SK-N-MC (cell line): ENCODE data around the gene GPR156.

Source experiments
- DNase-seq: peaks from one replicate; pipeline ENCODE4 v3.0.0-alpha.2; 2011; ENCODE audit warnings: low read depth, low spot score
- H3K27ac ChIP-seq: fragments of 200-600 bp; sonication (generic); 2 replicates; pipeline ENCODE4 v1.5.1; 2016; ENCODE audit warnings: mixed run types
- H3K36me3 ChIP-seq: fragments of 200-600 bp; sonication (generic); 2 replicates; pipeline ENCODE4 v1.6.1; 2017; ENCODE audit warnings: antibody characterized with exemption, low read length, mixed read lengths; ENCODE audit not compliant: insufficient read depth
- H3K4me3 ChIP-seq: fragments of 200-600 bp; sonication (generic); 2 replicates; pipeline ENCODE4 v1.5.1; 2016
- H3K9ac ChIP-seq: fragments of 200-600 bp; sonication (generic); 2 replicates; pipeline ENCODE4 v1.8.0; 2017; ENCODE audit warnings: mixed run types, mixed read lengths; ENCODE audit not compliant: insufficient read length
- H3K9me3 ChIP-seq: fragments of 200-600 bp; sonication (generic); 2 replicates; pipeline ENCODE4 v1.6.1; 2017; ENCODE audit warnings: low read depth, mild to moderate bottlenecking, antibody characterized with exemption, low read length, moderate library complexity, mixed read lengths
- EZH2 ChIP-seq: fragments of 200-600 bp; sonication (generic); IDR thresholded peaks from one replicate; pipeline ENCODE4 v1.6.1; 2017; ENCODE audit warnings: antibody characterized with exemption
- FOXP2 ChIP-seq: optimal IDR thresholded peaks from 2 replicates; pipeline ENCODE3; 2011; ENCODE audit warnings: mild to moderate bottlenecking, moderate library complexity; ENCODE audit not compliant: insufficient read depth; ENCODE audit errors: extremely low read length, control extremely low read depth
- POLR2AphosphoS5 ChIP-seq: IDR thresholded peaks from 2 replicates; pipeline ENCODE4 v1.6.1; 2012; ENCODE audit warnings: mild to moderate bottlenecking, low read depth, low read length, borderline replicate concordance

The GPR156 gene

DNA sequence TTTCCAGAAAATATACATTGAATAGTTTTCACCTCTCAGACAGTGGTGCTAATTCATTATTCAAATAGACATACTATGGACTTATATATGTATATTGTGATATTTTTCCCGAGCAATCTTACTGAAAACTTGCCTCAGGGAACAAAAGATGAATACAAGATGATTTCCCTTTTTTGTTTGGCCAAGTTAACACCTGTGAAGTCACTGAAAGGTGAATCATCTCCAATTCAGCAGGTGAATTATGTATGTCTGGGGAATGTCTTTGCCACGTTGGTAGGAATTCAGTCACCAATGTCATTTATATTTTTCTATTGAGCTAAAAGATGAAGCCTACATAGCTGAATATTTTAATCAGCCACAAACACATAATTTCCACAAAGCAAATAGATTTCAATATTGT, 88.2 kb downstream of the GPR156 start:
- Histone ChIP-seq H3K9ac (no peak overlapping the region), H3K9me3 (no peaks in the 10 kb centered on the region), H3K36me3 (no peaks in the 10 kb centered on the region), H3K27ac (no peak overlapping the region), H3K4me3 (no peak overlapping the region)
- DNase-seq: no peak
- TF ChIP-seq EZH2 (no peak), POLR2AphosphoS5 (no peak), FOXP2 (no peak)

DNA sequence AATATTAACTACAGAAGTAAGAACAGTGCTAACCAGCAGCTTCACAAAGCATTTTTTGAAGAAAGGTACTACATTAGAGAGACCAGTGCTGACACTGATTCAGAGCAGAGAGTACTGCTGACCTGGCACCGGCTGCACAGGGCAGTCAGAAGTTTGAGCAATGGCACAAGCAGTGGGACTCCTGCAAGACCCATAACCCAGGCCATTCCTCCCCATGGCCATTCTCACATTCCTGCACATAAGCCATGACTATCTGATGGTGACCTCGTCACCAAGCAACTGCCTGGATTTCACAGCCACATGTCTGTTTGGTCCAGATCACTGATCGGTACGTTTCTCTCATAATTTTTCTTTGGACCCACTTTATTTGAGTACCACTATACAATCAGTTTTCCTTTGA, 88.7 kb downstream of the GPR156 start:
- H3K27ac ChIP-seq: no peak overlapping the region
- TF ChIP-seq POLR2AphosphoS5: no peak
- no peak for TF ChIP-seq EZH2
- no peak for TF ChIP-seq FOXP2
- DNase-seq: no peak
- no peak overlapping the region for H3K9ac ChIP-seq
- no peaks in the 10 kb centered on the region for H3K9me3 ChIP-seq
- H3K4me3 ChIP-seq: no peak overlapping the region
- H3K36me3 ChIP-seq: no peaks in the 10 kb centered on the region

DNA sequence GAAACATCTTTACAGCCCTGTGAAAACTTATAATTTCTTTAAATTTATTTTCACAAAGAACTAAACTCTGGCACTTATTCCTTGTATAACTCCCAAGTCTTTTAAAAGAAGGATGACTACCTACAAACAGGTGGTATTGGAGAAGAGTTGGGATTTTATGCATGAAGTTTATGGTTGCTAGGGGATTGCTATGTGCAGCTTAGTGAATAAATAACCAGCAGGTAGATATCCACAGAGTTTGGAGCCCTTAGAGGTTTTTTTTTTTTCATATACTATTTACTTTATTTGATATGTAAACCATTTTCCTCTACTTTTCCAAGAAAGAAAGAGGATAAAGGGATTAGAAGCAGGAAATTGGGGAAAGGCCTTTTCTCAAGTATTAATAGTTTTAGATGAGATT, 91.5 kb downstream of the GPR156 start:
- Histone ChIP-seq H3K36me3 (no peaks in the 10 kb centered on the region), H3K9ac (no peak overlapping the region), H3K9me3 (no peaks in the 10 kb centered on the region), H3K27ac (no peak overlapping the region), H3K4me3 (no peak overlapping the region)
- TF ChIP-seq FOXP2: no peak
- no peak for TF ChIP-seq EZH2
- no peak for TF ChIP-seq POLR2AphosphoS5
- no peak for DNase-seq

DNA sequence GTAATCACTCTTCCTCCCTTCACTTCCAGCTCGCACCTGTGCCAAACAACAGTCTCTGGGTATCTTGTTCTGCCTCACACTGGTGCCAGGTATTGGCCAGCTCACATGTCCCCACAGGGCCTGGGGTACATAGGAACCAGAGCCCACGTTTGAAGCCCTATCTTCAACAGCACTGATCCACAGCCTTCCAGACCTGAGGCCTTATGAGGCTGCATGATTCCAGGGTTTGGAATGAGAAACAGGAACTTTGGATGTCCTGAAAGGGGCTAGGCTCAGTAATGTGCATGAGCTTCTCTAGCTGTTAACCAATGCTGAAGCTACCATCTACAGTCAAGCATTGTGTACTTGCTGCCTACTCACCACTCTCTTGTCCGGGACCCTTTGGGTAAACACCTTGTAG, 92.4 kb downstream of the GPR156 start:
- H3K9ac ChIP-seq: no peak overlapping the region
- TF ChIP-seq FOXP2 (no peak), EZH2 (no peak), POLR2AphosphoS5 (no peak)
- no peak overlapping the region for H3K4me3 ChIP-seq
- no peaks in the 10 kb centered on the region for H3K9me3 ChIP-seq
- H3K27ac ChIP-seq: no peak overlapping the region
- H3K36me3 ChIP-seq: no peaks in the 10 kb centered on the region
- DNase-seq: no peak

DNA sequence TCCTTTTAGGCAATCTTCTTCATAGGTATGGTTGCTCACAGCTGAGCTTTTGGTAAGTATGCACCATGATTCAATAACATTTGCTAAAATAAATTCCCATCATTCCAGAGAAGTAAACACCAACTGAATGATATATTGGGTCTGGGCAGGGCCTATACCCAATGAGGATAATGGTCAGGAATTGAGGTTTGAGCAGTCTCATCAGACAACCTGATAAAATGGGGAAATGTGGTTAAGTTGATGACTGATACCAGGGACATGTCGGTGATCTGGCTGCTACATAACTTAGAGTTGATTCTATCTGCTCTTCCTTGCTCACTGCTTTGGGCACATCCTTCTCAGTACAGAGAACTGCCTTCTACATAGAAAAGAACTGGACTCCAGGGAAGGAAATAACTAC, 92.9 kb downstream of the GPR156 start:
- Histone ChIP-seq H3K9me3 (no peaks in the 10 kb centered on the region), H3K27ac (no peak overlapping the region), H3K36me3 (no peaks in the 10 kb centered on the region), H3K4me3 (no peak overlapping the region), H3K9ac (no peak overlapping the region)
- DNase-seq: no peak
- TF ChIP-seq EZH2 (no peak), POLR2AphosphoS5 (no peak), FOXP2 (no peak)

DNA sequence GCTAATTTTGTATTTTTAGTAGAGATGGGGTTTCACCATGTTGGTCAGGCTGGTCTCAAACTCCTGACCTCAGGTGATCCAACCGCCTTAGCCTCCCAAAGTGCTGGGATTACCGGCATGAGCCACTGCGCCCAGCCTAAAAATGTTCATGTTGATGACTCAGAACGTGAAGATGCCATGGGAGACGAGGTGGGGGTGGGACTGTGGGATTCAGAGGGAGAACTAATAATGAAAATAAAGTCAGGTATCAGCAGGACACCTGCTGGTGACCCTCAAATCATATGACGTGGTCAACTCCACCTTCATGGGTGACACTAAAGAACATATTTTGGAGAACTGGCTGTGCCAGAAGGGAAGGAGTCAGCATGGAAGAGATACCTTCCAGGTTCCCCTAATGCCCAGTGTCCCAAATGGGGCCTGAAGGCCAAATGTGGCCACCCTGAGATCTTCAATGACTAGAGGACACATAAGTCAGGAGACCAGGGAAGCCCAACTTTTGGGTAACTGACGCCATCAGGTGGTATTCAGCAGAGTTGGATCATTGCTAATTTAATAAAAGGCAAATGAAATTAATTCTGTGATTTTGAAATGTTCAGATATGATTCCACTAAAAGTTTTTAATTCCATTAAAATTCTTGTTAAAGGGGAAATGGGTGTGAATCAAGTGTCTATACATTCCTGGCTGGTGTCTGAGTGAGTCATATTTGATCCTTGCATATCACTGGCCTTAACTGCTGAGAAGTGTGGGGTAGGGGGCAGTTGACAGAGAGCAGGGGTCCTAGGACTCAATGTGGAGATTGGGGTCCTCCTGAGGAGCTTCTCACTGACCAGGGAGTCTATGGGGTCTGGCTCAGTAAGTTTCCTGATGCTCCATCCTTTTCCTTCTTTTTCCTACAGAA, 102.2 kb downstream of the GPR156 start:
- no peak for DNase-seq
- no peak overlapping the region for H3K27ac ChIP-seq
- H3K36me3 ChIP-seq: no peaks in the 10 kb centered on the region
- no peak for TF ChIP-seq FOXP2
- TF ChIP-seq POLR2AphosphoS5: no peak
- no peak for TF ChIP-seq EZH2
- H3K9ac ChIP-seq: no peak overlapping the region
- H3K4me3 ChIP-seq: no peak overlapping the region
- no peaks in the 10 kb centered on the region for H3K9me3 ChIP-seq

DNA sequence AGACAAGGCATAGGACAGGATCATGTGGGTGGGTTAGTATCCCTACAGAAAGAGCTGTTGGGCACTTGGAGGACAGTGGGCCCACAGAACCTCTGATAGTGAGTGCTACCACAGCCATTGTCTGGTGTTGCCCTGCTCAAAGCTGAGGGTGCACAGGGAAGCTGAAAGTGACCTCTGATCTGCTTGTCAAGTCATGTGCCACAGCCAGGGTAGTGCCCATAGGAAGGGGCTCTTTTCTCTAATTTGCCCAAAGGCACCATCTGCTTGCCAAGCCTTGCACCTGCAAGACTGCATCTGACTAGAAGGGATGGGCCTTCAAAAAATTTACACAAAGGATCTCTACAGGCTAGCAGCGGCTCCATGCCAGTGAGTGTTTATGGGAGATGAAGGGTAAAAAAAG, 103.4 kb downstream of the GPR156 start:
- Histone ChIP-seq H3K27ac (no peak overlapping the region), H3K9me3 (no peaks in the 10 kb centered on the region), H3K4me3 (no peak overlapping the region), H3K9ac (no peak overlapping the region), H3K36me3 (no peaks in the 10 kb centered on the region)
- DNase-seq: no peak
- TF ChIP-seq FOXP2 (no peak), POLR2AphosphoS5 (no peak), EZH2 (no peak)

DNA sequence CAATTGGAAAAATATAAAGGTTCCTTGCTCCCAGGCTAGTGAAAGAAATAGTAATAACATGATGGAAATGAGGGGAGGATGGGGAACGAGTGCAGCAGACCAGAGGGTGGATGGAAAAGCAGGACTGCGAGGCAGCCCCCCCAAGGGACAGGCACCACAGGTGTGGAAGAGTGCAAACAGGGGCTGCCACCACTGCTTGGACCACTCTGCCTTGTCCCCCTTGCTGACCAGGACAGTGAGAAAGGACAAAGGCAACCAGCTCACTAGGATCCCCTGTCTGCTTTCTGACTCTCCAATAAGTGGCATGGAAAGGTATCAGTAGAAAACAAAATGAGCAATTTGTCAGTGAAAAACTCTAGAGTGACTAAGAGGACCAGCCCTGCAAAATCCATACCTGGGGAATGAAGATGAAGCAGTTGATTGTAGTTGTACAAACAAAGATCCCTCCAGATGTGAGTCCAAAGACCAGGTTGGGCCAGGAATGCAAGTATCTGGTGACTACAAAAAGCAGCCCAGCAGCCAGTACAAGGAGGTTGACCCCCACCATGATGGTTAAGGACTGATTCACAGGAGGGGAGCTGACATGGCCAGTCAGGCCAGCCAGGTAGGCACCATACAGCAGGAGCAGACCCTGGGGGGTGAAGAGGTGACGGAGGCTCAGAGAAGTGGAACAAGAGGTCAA, 104.2 kb downstream of the GPR156 start:
- DNase-seq: no peak
- H3K36me3 ChIP-seq: no peaks in the 10 kb centered on the region
- TF ChIP-seq EZH2: no peak
- H3K4me3 ChIP-seq: no peak overlapping the region
- no peak overlapping the region for H3K27ac ChIP-seq
- H3K9ac ChIP-seq: no peak overlapping the region
- no peaks in the 10 kb centered on the region for H3K9me3 ChIP-seq
